Suppressor macrophage (primary cell): Measurements from ENCODE around the gene NID1.

Source experiments
- DNase-seq, 4 experiments: peaks; one replicate each; pipeline ENCODE4 v3.0.0-alpha.2; 2020 to 2022
- total RNA-seq, 17 experiments: gene quantifications; one replicate each; lab custom pipeline; 2026; ENCODE audit warnings: mixed read lengths in 6 of 17, inconsistent platforms in 3 of 17; lab: John Stamatoyannopoulos, UW

The NID1 gene
- 4.2 to 36.0 (median 9.5) reads per million in 17 experiments for total RNA-seq

DNA sequence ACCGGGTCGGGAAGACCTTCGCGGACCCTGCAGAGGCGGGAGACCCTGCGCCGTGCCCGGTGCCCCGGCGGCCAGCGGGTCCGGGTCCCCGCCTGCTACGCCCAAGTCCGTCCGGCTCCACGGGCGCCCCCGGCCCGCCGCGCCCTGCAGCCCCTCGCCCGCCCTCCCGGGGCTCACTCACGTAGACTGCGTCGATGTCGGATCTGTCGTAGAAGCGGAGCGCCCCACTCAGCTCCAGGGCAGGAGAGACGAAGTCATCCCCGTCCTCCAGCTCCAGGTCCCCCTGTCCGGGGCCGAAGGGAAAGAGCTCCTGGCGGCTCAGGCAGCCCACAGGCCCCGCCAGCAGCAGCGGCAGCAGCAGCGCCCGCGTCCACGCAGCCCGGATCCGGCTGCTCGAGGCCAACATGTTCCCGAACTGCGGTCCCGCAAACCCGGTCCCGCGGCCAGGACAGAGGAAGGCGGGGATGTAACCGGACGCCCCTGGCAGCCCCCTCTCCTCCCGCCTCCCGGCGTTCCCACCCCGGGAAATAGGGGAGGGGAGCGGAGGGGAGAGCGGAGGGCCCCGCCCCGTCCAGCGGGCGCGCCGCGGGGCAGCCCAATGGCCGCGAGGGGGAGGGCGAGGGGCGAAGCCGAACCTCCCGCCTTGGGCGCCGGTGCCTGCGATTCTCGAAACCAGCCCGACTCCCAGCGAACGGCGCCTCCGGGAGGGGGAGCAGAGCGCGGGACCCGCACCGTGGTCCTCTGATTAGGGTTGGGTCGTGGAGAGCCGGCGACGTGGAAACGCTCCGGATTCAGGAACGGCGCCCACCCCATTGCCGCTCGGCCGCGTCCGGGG is at the start of gene NID1:
NID1 (minus strand) TSS at position 417 of the 835 bp plus-strand sequence; CDS start at position 406, 11 bp downstream.
- DNase-seq = peak; percentile 39 to 78 (median 58)

GRCh38 chr1:236114076-236114747 is 49.3 kb upstream of the NID1 start:
- DNase-seq = no peak

DNA sequence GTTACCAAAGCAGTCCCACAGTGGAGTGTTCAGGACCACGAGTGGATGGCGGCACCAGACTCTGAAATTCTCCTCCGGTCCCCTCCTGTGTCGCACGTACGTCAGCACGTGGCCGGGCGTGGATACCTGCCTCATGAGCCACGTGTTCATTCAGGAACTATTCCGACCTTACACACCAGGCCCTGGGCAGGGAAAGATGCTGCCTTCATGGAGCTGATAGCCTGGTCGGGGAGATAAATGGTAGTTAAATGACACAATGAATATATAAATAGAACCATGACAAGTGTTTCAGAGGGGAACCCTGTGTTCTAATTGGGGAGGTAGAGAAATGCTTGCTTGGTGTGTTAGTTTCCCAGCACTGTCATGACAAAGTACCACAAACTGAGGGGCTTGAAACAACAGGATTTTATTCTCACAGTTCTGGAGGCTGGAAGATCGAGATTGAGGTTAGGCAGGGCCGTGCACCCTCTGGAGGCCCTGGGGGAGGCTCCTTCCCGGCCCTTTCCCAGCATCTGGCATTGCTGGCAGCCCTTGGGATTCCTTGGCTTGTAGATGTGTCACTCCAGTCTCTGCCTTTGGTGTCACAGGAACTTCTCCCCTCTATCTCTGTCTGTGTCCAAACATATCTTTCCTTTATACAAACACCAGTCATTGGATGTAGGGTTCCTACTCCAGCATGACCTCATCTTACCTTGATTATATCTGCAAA is 48.6 kb upstream of the NID1 start:
- DNase-seq = no peak

DNA sequence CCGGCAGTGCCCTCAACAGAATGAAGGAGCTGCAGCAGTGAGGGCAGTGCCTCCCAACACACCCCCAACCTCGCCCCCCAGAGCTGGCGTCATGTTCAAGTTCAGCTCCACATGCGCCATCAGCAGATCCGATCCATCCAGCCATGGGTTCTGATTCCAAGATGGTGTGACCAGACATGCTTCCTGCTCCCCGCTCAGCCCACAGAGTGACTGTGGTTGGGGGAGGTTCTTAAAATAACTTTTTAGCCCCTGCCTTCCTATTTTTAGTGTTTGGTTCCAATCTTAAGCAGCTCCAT is 47.4 kb upstream of the NID1 start:
- DNase-seq = no peak

DNA sequence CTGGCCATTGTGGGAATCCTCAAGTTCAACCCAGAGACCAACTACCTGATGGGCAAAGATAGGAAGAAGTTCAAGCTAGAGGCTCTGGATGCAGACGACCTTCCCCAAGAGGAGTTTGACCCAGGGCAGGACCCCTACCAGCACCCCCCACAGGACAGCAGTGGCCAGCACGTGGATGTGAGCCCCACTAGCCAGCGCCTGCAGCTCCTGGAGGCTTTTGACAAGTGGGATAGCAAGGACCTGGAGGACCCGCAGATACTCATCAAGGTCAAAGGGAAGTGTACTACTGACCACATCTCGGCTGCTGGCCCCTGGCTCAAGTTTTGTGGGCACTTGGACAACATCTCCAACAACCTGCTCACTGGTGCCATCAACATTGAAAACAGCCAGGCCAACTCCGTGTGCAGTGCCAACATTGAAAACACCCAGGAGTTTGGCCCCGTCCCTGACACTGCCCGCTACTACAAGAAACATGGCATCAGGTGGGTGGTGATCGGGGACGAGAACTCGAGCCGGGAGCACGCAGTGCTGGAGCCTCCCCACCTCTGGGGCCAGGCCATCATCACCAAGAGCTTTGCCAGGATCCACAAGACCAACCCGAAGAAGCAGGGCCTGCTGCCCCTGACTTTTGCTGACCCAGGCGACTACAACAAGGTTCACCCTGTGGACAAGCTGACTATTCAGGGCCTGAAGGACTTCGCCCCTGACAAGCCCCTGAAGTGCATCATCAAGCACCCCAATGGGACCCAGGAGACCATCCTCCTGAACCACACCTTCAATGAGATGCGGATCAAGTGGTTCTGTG is 46.8 kb upstream of the NID1 start:
- no peak for DNase-seq

- no peak for DNase-seq
These were observed 45.2 kb upstream of the NID1 start for GRCh38 chr1:236110137-236110536.

- no peak for DNase-seq
These were observed 43.2 kb upstream of the NID1 start for GRCh38 chr1:236108027-236108648.

DNA sequence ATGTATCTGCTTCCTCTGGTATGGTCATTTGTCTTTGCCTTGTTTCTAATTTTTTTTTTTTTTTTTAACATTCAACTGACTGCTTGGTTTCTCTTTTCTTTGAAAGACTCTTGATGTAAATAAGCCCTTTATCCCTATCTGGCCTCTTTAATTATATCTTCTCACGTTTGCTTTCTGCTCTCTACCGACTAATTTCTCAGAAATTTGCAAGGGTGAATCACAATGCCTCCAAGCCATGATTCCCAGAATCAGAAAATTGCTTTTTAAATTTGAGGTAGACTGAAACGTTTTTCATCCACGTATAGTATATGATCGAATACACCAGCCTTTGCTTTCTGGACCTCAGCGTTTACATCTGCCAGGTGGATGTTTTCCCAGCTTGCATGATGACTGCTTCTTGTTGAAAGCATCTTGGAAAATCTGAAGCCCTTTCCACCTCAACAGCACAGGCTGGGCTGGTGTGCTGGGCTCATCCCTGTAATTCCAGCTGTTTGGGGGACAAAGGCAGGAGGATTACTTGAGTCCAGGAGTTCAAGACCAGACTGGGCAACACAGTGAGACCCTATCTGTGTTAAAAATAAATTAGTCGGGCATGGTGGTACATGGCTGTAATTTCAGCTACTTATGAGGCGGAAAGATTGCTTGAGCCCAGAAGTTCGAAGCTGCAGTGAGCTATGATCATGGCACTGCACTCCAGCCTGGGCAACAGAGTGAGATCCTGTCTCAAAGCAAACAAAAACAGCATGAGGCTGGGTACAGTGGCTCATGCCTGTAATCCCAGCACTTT is 42.4 kb upstream of the NID1 start:
- no peak for DNase-seq

DNA sequence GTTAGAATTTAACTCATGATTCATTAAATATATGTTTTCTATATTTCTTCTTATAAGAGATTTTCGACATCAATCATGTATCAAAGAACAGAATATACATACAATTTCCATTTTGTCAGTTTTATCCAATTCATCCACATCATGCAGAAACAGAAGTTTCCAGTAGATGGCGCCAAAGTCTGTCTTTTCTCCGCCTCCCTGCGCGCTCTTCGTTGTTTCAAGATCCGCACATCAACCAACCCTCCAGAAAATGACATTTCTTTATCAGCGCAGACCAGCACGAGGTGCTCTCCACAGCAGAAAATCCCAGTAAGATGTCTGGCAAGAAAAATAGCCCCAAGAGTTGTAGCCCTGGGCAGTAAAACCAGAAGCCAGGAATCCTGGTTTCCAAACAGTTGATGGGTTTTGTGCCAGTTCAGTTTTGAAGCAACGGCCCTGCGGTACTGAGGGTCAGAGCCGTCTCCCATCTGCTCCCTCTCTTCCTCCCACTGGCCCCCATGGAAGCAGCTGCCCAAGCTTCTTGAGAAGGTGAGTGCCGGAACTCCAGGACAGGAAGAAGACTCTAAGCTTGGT is 38.8 kb upstream of the NID1 start:
- peak; percentile 65 to 82 (median 74) for DNase-seq

DNA sequence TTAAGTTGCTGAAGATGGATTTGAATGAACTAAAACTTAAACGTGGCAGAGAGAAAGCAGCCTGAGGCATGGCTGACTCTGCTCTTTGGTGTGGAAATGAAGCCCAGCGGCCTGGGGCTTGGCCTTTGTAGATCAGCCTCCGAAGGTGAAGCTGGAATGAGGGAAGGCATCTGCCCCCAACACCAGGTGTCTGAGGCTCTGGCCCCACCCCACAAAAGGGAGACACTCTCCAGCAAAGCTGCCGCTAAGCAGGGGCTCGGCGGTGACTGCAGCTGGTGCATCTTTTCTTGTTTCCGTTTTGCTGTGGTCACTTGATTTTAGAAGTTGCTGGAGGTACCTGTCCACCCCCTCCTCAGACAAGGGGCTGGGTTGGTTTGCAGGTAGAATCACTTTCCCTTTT is 38.2 kb upstream of the NID1 start:
- DNase-seq = no peak

- no peak for DNase-seq
These were observed 37.7 kb upstream of the NID1 start for GRCh38 chr1:236102611-236103010.

GRCh38 chr1:236101233-236102200 is 36.6 kb upstream of the NID1 start:
- no peak for DNase-seq

- no peak for DNase-seq
These were observed 35.9 kb upstream of the NID1 start for GRCh38 chr1:236100799-236101198.

DNA sequence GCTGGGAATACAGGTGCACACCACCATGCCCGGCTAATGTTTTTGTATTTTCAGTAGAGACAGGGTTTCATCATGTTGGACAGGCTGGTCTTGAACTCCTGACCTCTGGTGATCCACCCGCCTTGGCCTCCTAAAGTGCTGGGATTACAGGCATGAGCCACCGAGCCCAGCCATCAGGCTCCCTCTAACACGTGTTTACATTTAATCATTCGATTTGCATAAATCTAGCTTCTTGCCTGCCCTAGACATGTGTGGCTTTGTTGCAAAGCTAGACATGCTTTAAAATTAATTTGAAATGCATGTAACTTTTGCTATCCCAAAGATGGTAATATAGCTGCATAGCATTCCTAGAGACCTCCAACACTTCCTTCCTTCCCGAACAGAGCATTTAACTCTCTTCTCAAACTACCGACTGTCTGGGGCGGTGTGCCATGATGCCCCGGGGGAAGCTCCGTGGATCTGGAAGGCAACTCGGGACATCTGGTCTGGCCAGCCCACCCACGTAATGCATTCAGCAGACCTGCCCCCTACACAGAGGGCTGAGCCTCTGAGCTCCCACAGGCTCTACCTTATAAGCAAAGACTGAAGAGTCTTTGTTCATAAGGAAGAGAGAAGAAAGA is 34.6 kb upstream of the NID1 start:
- no peak for DNase-seq

GRCh38 chr1:236098267-236098666 is 33.4 kb upstream of the NID1 start:
- DNase-seq = no peak

- DNase-seq = peak; percentile 61 to 76 (median 66)
These were observed 32.0 kb upstream of the NID1 start for GRCh38 chr1:236096660-236097482.

DNA sequence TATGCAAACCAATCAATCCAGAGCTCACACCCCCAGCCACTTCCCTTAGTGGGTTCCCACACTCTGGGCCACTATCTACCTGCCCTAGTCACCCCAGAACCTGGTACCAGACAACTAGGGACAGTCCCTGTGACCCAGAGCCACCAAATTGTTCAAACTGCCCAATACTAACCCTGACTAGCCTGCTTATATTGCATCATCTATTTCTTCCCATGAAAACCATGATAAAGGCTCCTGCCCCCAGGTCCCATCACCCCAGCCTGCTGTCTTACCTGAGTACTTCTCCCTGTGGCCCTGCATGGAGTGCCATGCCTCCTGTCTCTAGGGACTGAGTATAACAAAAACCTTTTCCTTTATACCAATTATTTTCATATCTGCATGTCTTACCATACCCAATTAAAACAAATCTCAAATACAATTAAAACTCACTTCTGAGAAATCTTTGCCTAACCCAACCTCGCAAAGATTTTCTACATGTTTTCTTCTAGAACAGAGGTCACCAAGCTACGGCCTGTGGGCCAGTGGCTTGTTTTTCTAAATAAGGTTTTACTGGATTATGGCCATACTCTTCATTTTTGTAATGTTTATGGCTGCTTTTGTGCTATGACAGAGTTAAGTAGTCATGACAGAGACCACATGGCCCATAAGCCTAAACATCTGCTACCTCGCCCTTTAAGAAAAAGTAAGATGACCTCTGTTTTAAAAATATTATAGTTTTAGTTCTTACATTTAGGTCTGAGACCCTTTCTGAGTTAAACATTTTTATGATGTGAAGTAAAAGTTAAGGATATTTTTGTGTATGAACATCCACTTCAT is 31.0 kb upstream of the NID1 start:
- no peak for DNase-seq
